ENCODE measurements around the gene GRK6.

The GRK6 gene

DNA sequence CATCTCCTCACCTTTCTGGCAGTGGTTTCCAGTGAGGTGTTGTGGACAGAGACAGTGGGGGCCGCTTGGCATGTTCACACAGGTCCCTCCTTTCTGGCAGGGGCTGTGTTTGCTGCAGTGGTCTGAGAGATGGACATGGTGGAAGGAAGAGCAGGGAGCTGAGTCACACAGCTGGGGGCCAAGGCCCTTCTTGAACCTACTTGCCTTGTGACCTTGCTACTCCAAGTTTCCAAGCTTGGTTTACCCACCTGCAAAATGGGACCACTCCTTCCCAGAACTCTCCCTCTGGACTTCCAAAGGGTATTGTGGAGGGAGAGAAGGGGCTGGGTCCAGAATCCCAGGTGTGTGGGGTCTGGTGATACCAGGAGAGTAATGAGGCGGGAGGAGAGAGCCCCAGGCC, 21.2 kb upstream of the GRK6 start:
- ChIA-PET CTCF (interaction anchor here (1.6 to 31.8 kb wide), 9 partner anchors 11 to 96 kb away, joined by 4 to 853 read pairs (median 45); partner anchors contain the start of genes DBN1, GRK6, MXD3 and PDLIM7), POLR2A (interaction anchor here (1.7 to 3.8 kb wide), 3 partner anchors 15 to 92 kb away, joined by 4 to 21 read pairs (median 13); partner anchors contain the start of gene PDLIM7)
- no peak for DNase-seq (ENCODE audit: low read depth, low spot score)
- no peak overlapping the region for H3K4me3 ChIP-seq (ENCODE audit: low read depth, low read length)
- TF ChIP-seq, protein P1, sequence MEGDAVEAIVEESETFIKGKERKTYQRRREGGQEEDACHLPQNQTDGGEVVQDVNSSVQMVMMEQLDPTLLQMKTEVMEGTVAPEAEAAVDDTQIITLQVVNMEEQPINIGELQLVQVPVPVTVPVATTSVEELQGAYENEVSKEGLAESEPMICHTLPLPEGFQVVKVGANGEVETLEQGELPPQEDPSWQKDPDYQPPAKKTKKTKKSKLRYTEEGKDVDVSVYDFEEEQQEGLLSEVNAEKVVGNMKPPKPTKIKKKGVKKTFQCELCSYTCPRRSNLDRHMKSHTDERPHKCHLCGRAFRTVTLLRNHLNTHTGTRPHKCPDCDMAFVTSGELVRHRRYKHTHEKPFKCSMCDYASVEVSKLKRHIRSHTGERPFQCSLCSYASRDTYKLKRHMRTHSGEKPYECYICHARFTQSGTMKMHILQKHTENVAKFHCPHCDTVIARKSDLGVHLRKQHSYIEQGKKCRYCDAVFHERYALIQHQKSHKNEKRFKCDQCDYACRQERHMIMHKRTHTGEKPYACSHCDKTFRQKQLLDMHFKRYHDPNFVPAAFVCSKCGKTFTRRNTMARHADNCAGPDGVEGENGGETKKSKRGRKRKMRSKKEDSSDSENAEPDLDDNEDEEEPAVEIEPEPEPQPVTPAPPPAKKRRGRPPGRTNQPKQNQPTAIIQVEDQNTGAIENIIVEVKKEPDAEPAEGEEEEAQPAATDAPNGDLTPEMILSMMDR (IDR thresholded peaks at IDR 0.05; ENCODE audit: insufficient read depth, low read length, missing control alignments): no peak

DNA sequence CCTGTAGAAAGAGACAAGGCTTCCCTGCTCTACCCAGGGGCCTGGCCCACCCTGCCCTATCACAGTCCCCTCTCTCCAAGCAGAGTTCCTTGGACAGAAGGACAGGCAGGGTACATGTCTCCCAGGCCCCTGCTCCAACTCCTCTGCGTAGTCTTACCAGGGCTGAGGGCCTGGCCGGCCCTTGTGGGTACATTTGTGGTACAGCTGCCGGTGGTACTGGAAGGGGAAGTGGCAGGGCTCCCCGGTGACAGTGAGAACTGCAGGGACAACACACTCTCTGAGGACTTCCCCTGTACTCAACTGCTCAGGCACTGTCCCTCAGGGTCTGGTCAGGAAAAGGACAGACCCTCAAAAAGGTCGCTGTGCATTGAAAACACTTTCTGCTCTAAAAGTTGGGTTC, 20.7 kb upstream of the GRK6 start:
- ChIA-PET POLR2A (no interaction called here), CTCF (interaction anchor here (2.7 to 31.8 kb wide), 6 partner anchors 10 to 95 kb away, joined by 9 to 853 read pairs (median 80); partner anchors contain the start of genes PDLIM7, PRR7 and SLC34A1)
- no peak overlapping the region for H3K4me3 ChIP-seq (ENCODE audit: low read depth, low read length)
- no peak for DNase-seq (ENCODE audit: low read depth, low spot score)
- TF ChIP-seq, protein P1 (IDR thresholded peaks at IDR 0.05; ENCODE audit: insufficient read depth, low read length, missing control alignments): no peak

DNA sequence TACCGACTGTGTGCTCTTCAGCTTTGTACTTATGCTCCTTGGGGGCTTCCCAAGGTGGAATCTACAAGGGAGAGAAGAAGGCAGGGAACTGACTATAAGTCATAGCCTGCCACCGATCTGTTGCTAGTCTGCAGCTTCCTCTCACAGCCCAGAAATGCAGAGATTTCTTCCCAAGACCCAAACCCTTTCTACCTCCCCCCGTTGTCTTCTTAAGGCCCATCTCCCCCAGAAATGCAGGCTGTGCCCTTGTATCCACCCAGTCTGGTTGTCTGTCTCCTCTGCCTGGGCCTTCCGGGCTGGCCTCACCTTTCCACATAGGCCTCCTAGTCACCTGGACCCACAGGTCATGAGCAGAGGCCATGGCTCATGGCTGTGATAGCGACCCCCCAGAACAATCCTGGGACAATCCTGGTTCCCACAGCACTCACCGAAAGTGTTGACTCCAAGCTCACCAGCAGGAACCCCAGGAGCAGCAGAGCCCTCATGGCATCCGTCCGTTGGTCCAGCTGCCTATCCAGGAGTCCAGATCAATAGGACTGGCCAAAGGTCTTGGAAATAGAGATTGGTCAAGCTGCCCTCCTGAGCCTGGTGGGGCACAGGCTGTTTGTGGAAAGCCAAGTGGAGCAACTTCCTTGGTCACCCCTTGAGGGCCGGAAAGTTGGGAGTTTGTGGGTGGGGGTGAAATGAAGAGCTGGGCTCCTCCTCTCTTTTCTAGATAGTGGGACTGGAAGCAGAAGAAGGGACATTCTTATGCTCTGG, 17.3 kb upstream of the GRK6 start, which contains the start of gene F12:
TSS of gene F12 (minus strand) at position 522 of the 759 bp plus-strand sequence. CDS start at position 485, 37 bp downstream.
- TF ChIP-seq, protein P1 (IDR thresholded peaks at IDR 0.05; ENCODE audit: insufficient read depth, low read length, missing control alignments): no peak
- CTCF ChIA-PET: interaction anchor here (1.2 to 31.8 kb wide), 5 partner anchors 29 to 92 kb away, joined by 3 to 853 read pairs (median 4); partner anchors contain the start of genes PDLIM7, PRR7 and SLC34A1

DNA sequence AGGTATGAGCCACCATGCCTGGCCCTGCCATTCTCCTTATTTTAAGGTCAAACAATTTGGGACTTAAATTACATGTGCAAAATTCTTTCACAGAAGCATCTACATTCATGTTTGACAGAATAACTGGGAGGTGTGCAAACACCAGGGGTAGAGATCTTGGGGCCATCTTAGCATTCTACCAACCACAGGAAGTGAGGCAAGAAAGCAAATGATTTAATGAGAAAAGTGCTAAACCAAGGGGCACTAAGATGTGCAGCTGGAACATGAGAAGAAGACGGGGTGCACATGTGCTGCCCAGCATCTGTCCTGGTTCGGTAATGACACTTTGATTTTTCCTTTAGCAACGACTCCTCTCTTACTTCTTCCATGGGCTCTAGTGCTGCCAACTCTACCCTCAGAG, 15.9 kb upstream of the GRK6 start:
- POLR2A ChIA-PET: no interaction called here
- CTCF ChIA-PET: interaction anchor here (0.8 to 31.8 kb wide), 3 partner anchors 8 to 35 kb away, joined by 3 to 853 read pairs (median 4); partner anchors contain the start of gene SLC34A1
- no peak for DNase-seq (ENCODE audit: low read depth, low spot score)
- TF ChIP-seq, protein P1 (IDR thresholded peaks at IDR 0.05; ENCODE audit: insufficient read depth, low read length, missing control alignments): no peak
- no peak overlapping the region for H3K4me3 ChIP-seq (ENCODE audit: low read depth, low read length)

More for the DNA sequence above, 17.3 kb upstream of the GRK6 start, which contains the start of gene F12:
- no peak within 1 kb of the TSS for H3K4me3 ChIP-seq (ENCODE audit: low read depth, low read length)
- DNase-seq (ENCODE audit: low read depth, low spot score): no peak
- POLR2A ChIA-PET: no interaction called here

DNA sequence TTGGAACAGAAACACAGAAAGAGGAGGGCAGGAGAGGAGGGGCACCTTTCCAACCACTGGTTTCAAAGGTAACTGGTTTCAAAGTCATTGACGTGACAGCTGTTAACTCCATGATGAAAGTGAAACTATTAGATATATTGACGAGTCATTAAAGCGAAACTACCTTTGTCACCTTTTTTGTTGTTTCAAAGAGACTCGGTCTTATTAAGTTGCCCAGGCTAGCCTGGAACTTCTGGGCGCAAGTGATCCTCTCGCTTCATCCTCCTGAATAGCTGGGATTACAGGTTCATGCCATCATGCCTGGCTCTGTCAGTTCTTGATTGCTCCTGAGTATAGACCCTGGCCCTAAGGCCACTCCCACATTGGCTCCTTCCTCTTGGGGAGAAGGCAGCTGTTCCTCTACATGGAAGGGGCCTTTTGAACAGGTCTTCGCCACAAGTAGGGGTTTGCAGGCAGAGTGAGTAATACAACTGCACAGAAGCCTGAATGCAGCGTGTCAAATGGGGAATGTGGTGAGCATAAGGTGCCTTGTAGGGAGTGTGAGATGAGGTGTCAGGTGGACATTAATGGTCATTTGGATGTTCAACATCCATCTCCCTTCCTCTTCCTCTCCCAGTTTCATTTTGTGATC, 13.8 kb upstream of the GRK6 start:
- DNase-seq (ENCODE audit: low read depth, low spot score): no peak
- TF ChIP-seq, protein P1 (IDR thresholded peaks at IDR 0.05; ENCODE audit: insufficient read depth, low read length, missing control alignments): no peak
- POLR2A ChIA-PET: no interaction called here
- no peak overlapping the region for H3K4me3 ChIP-seq (ENCODE audit: low read depth, low read length)
- CTCF ChIA-PET: interaction anchor here (3.7 to 7.6 kb wide), 2 partner anchors 9 to 23 kb away, joined by 22 to 94 read pairs; partner anchors contain the start of gene PFN3
